ENCODE data around the gene PTPRG. TPM values are rescaled to one million over a fixed set of nuclear protein-coding genes. Genes with fewer than 3 reads are reported as not detected.

The PTPRG gene
- total RNA-seq, 3 donors from 2014 or later (not counting 1 experiment from before 2014, with no cell fraction given) = 1.0 to 2.9 (median 2.5) TPM

GRCh38 chr3:61966200-61966599, 404.8 kb downstream of the PTPRG start:
- TF ChIP-seq, protein P1, sequence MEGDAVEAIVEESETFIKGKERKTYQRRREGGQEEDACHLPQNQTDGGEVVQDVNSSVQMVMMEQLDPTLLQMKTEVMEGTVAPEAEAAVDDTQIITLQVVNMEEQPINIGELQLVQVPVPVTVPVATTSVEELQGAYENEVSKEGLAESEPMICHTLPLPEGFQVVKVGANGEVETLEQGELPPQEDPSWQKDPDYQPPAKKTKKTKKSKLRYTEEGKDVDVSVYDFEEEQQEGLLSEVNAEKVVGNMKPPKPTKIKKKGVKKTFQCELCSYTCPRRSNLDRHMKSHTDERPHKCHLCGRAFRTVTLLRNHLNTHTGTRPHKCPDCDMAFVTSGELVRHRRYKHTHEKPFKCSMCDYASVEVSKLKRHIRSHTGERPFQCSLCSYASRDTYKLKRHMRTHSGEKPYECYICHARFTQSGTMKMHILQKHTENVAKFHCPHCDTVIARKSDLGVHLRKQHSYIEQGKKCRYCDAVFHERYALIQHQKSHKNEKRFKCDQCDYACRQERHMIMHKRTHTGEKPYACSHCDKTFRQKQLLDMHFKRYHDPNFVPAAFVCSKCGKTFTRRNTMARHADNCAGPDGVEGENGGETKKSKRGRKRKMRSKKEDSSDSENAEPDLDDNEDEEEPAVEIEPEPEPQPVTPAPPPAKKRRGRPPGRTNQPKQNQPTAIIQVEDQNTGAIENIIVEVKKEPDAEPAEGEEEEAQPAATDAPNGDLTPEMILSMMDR (IDR thresholded peaks at IDR 0.05) = no peak
- no peaks in the 10 kb centered on the region for H3K4me1 ChIP-seq (ENCODE audit: control insufficient read depth, insufficient read depth, low read length)
- no peaks in the 10 kb centered on the region for H3K4me1 Mint-ChIP-seq
- WGBS (ENCODE audit: insufficient coverage) = 92% methylated on average over 2 of the region's 2 CpGs
- H3K36me3 ChIP-seq (ENCODE audit: control insufficient read depth, insufficient read depth, low read length) = no peaks in the 10 kb centered on the region
- H3K27ac ChIP-seq (ENCODE audit: low read length) = no peak overlapping the region
- H3K27ac Mint-ChIP-seq = no peak overlapping the region
- no peaks in the 10 kb centered on the region for H3K27me3 ChIP-seq (ENCODE audit: control insufficient read depth, insufficient read depth, low read length)
- intact Hi-C loops (cut with micrococcal nuclease) = no loop called here
- H3K9me3 ChIP-seq (ENCODE audit: control insufficient read depth, insufficient read depth, low read length) = no peaks in the 10 kb centered on the region
- H3K9me3 Mint-ChIP-seq = peaks cover 0 to 2% of the 10 kb centered on the region in 2 donors
- no peak overlapping the region for H3K4me3 ChIP-seq (ENCODE audit: low read length)
- DNase-seq = no peak
- no peak for ATAC-seq
- H3K36me3 Mint-ChIP-seq = no peaks in the 10 kb centered on the region
- no peak overlapping the region for H3K4me3 Mint-ChIP-seq
- H3K27me3 Mint-ChIP-seq (ENCODE audit: low read depth in 2 of 2) = no peaks in the 10 kb centered on the region

- Histone ChIP-seq H3K27ac (ENCODE audit: low read length) (no peak overlapping the region), H3K27me3 (ENCODE audit: control insufficient read depth, insufficient read depth, low read length) (no peaks in the 10 kb centered on the region), H3K4me3 (ENCODE audit: low read length) (no peak overlapping the region), H3K36me3 (ENCODE audit: control insufficient read depth, insufficient read depth, low read length) (no peaks in the 10 kb centered on the region), H3K9me3 (ENCODE audit: control insufficient read depth, insufficient read depth, low read length) (no peaks in the 10 kb centered on the region), H3K4me1 (ENCODE audit: control insufficient read depth, insufficient read depth, low read length) (no peaks in the 10 kb centered on the region)
- TF ChIP-seq, protein P1 (IDR thresholded peaks at IDR 0.05) = no peak
- intact Hi-C loops (cut with micrococcal nuclease) = no loop called here
- H3K27ac Mint-ChIP-seq = no peak overlapping the region
- ATAC-seq (no peak), DNase-seq (no peak)
- H3K9me3 Mint-ChIP-seq = peaks cover 0 to 5% of the 10 kb centered on the region in 2 donors
- no peaks in the 10 kb centered on the region for H3K36me3 Mint-ChIP-seq
- H3K4me3 Mint-ChIP-seq = no peak overlapping the region
- H3K27me3 Mint-ChIP-seq (ENCODE audit: low read depth in 2 of 2) = no peaks in the 10 kb centered on the region
- H3K4me1 Mint-ChIP-seq = no peaks in the 10 kb centered on the region
- 95% methylated on average over 2 of the region's 2 CpGs for WGBS (ENCODE audit: insufficient coverage)
These were observed 405.6 kb downstream of the PTPRG start for GRCh38 chr3:61967019-61967418.

- no peak overlapping the region for H3K27ac Mint-ChIP-seq
- DNase-seq (no peak), ATAC-seq (no peak)
- H3K4me1 Mint-ChIP-seq = no peaks in the 10 kb centered on the region
- Histone ChIP-seq H3K36me3 (ENCODE audit: control insufficient read depth, insufficient read depth, low read length) (no peaks in the 10 kb centered on the region), H3K27ac (ENCODE audit: low read length) (no peak overlapping the region), H3K4me1 (ENCODE audit: control insufficient read depth, insufficient read depth, low read length) (no peaks in the 10 kb centered on the region), H3K27me3 (ENCODE audit: control insufficient read depth, insufficient read depth, low read length) (no peaks in the 10 kb centered on the region), H3K9me3 (ENCODE audit: control insufficient read depth, insufficient read depth, low read length) (no peaks in the 10 kb centered on the region), H3K4me3 (ENCODE audit: low read length) (no peak overlapping the region)
- no peaks in the 10 kb centered on the region for H3K27me3 Mint-ChIP-seq (ENCODE audit: low read depth in 2 of 2)
- no peak overlapping the region for H3K4me3 Mint-ChIP-seq
- H3K36me3 Mint-ChIP-seq = no peaks in the 10 kb centered on the region
- intact Hi-C loops (cut with micrococcal nuclease) = no loop called here
- TF ChIP-seq, protein P1 (IDR thresholded peaks at IDR 0.05) = no peak
- 77% methylated on average over 2 of the region's 2 CpGs for WGBS (ENCODE audit: insufficient coverage)
- peaks cover 0 to 7% of the 10 kb centered on the region in 2 donors for H3K9me3 Mint-ChIP-seq
These were observed 406.6 kb downstream of the PTPRG start for GRCh38 chr3:61967937-61968336.

DNA sequence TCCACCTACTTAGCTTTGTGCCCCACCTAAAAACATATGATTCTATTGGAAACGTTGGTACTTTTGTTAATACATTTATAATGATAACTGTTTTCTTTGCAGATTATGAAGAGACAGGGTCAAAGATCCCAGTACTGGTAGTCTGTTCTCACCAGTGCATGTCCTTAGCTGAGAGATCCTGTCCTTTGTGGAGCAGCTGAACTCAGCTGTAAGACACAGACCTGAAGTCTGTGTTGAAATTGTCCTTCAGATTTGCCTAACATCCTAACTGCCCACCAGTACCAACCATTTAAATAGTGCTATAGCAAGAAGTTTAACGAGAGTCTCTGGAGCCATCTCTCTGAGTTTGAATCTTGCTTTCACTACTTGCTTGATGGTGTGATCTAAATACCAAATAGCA, 413.3 kb downstream of the PTPRG start:
- ATAC-seq (no peak), DNase-seq (no peak)
- no peaks in the 10 kb centered on the region for H3K27me3 Mint-ChIP-seq (ENCODE audit: low read depth in 2 of 2)
- H3K4me1 Mint-ChIP-seq = peaks cover under 1 to 2% of the 10 kb centered on the region in 2 donors
- no peak overlapping the region for H3K4me3 ChIP-seq (ENCODE audit: low read length)
- WGBS (ENCODE audit: insufficient coverage) = 66% methylated on average over 2 of the region's 2 CpGs
- no peaks in the 10 kb centered on the region for H3K36me3 Mint-ChIP-seq
- no peak overlapping the region for H3K27ac ChIP-seq (ENCODE audit: low read length)
- H3K9me3 ChIP-seq (ENCODE audit: control insufficient read depth, insufficient read depth, low read length) = no peaks in the 10 kb centered on the region
- H3K9me3 Mint-ChIP-seq = peaks cover 2 to 5% of the 10 kb centered on the region in 2 donors
- H3K36me3 ChIP-seq (ENCODE audit: control insufficient read depth, insufficient read depth, low read length) = no peaks in the 10 kb centered on the region
- H3K4me3 Mint-ChIP-seq = no peak overlapping the region
- no peaks in the 10 kb centered on the region for H3K4me1 ChIP-seq (ENCODE audit: control insufficient read depth, insufficient read depth, low read length)
- TF ChIP-seq, protein P1 (IDR thresholded peaks at IDR 0.05) = no peak
- intact Hi-C loops (cut with micrococcal nuclease) = no loop called here
- H3K27ac Mint-ChIP-seq = no peak overlapping the region
- no peaks in the 10 kb centered on the region for H3K27me3 ChIP-seq (ENCODE audit: control insufficient read depth, insufficient read depth, low read length)

Data from natural killer cell (primary cell).